Colonic mucosa (tissue), 4 donors: Measurements from ENCODE around the gene TERB1. TPM values are rescaled to one million over a fixed set of nuclear protein-coding genes. Genes with fewer than 3 reads are reported as not detected.

Experiments
- DNase-seq: peaks from one replicate; pipeline ENCODE4 v3.0.0-alpha.2; 2020
- H3K27ac ChIP-seq: fragments of 200-600 bp; one replicate; pipeline ENCODE4 v1.8.0; 2021
- H3K27me3 ChIP-seq: fragments of 200-600 bp; one replicate; pipeline ENCODE4 v1.8.0; 2021
- H3K36me3 ChIP-seq: fragments of 200-600 bp; one replicate; pipeline ENCODE4 v1.8.0; 2021
- H3K4me1 ChIP-seq: fragments of 200-600 bp; one replicate; pipeline ENCODE4 v1.8.0; 2021; ENCODE audit warnings: mild to moderate bottlenecking
- H3K4me3 ChIP-seq: fragments of 200-600 bp; one replicate; pipeline ENCODE4 v1.8.0; 2021
- H3K9ac ChIP-seq, 2 donors: one replicate each; pipeline ENCODE4 v1.7.0; 2013; ENCODE audit warnings: control low read depth in 2 of 2, low read depth in 2 of 2, low read length in 2 of 2
- H3K9me3 ChIP-seq: fragments of 200-600 bp; one replicate; pipeline ENCODE4 v1.8.0; 2021
- intact Hi-C: fragments of 100-400 bp; cut with DNase I; formaldehyde crosslinking; loops from one replicate; pipeline ENCODE4 v1.14.1; 2022
- total RNA-seq, 2 donors: library from RNA; stranded (reverse); fragmentation: NEBNext Ultra II Directional in 1 of 2; extraction: Animal tissue kit (Norgen Biotek cat#: 25700) in 1 of 2; gene quantifications; one replicate each; pipeline ENCODE4 v1.2.1, GENCODE V29; 2021
- TF ChIP-seq, protein P1 (sequence below): fragments of 200-600 bp; IDR thresholded peaks from one replicate; pipeline ENCODE4 v1.8.0; 2022; ENCODE audit warnings: antibody characterized with exemption, mild to moderate bottlenecking
- donor health status: healthy.
- donor health status: DM: no; HTN: no; CAD: no.
- donor health status: DM: no; HTN: no; CAD: no.

The TERB1 gene
- total RNA-seq, 2 donors from 2014 or later, result 0.22 TPM; not detected in 1

DNA sequence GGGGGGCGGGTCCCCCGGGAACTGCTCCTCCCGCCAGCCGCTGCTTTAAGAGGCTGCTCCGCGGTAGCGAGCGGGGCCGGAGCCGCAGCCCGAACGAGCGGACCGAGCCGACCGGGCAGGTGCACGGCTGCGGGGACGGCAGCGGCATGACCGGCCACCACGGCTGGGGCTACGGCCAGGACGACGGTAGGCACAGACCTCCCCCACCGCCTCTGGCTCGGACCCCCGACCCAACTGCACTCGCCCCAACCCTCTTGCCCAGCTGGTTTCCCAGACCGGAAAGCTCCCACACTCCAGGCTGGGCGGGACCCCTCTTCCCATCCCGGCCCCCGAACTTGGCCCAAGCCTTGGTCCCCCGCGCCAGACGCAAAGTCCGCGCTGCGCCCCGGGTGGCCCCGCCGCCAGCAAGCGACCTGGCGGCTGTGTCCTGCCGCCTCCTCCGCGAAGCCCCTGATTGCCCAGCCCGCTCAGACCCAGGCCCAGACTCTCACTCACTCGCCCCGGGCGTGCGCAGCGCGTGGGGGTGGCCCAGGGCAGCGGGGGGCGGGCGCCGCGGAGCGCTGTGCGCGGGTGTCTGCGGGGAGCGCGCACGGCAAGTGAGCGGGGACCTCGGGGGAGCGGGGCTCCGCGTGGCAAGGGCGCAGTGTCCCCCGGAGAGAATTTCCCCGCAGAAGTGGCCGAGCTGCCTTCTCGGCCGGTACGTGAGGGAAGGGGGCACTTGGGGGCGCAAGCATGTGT is 43.1 kb upstream of the TERB1 start, which contains the start of gene CA7:
Gene CA7 (plus strand): TSS at position 73 of the 738 bp plus-strand sequence. CDS start 74 bp downstream, at position 147.
- DNase-seq, result no peak
- Histone ChIP-seq H3K27me3 (peaks cover 20% of the 10 kb centered on the region), H3K36me3 (no peaks in the 10 kb centered on the region), H3K9ac (peak within 1 kb of the TSS in 1 of 2 donors; percentile 19), H3K9me3 (no peaks in the 10 kb centered on the region), H3K4me1 (no peaks in the 10 kb centered on the region), H3K4me3 (peak within 1 kb of the TSS; percentile 34), H3K27ac (no peak within 1 kb of the TSS)
- TF ChIP-seq, protein P1, sequence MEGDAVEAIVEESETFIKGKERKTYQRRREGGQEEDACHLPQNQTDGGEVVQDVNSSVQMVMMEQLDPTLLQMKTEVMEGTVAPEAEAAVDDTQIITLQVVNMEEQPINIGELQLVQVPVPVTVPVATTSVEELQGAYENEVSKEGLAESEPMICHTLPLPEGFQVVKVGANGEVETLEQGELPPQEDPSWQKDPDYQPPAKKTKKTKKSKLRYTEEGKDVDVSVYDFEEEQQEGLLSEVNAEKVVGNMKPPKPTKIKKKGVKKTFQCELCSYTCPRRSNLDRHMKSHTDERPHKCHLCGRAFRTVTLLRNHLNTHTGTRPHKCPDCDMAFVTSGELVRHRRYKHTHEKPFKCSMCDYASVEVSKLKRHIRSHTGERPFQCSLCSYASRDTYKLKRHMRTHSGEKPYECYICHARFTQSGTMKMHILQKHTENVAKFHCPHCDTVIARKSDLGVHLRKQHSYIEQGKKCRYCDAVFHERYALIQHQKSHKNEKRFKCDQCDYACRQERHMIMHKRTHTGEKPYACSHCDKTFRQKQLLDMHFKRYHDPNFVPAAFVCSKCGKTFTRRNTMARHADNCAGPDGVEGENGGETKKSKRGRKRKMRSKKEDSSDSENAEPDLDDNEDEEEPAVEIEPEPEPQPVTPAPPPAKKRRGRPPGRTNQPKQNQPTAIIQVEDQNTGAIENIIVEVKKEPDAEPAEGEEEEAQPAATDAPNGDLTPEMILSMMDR, result no peak
- intact Hi-C loops, result loop anchor here (10.0 kb wide), 1 partner anchor 60 kb away; no protein-coding TSS in a partner anchor

- Histone ChIP-seq H3K4me1 (no peaks in the 10 kb centered on the region), H3K36me3 (no peaks in the 10 kb centered on the region), H3K4me3 (peak overlapping the region; percentile 34), H3K9ac (no peak overlapping the region), H3K27ac (no peak overlapping the region), H3K9me3 (no peaks in the 10 kb centered on the region), H3K27me3 (peaks cover 20% of the 10 kb centered on the region)
- intact Hi-C loops, result loop anchor here (10.0 kb wide), 1 partner anchor 59 kb away; no protein-coding TSS in a partner anchor
- DNase-seq, result no peak
- TF ChIP-seq, protein P1, result no peak
Measured at GRCh38 chr16:66844009-66844341, 42.6 kb upstream of the TERB1 start.

GRCh38 chr16:66843191-66843590 is 41.8 kb upstream of the TERB1 start:
- Histone ChIP-seq H3K36me3 (no peaks in the 10 kb centered on the region), H3K27ac (no peak overlapping the region), H3K4me1 (no peaks in the 10 kb centered on the region), H3K9ac (no peak overlapping the region), H3K4me3 (no peak overlapping the region), H3K9me3 (no peaks in the 10 kb centered on the region), H3K27me3 (peaks cover 20% of the 10 kb centered on the region)
- no peak for DNase-seq
- TF ChIP-seq, protein P1, result no peak
- intact Hi-C loops, result loop anchor here (10.0 kb wide), 1 partner anchor 58 kb away; no protein-coding TSS in a partner anchor

DNA sequence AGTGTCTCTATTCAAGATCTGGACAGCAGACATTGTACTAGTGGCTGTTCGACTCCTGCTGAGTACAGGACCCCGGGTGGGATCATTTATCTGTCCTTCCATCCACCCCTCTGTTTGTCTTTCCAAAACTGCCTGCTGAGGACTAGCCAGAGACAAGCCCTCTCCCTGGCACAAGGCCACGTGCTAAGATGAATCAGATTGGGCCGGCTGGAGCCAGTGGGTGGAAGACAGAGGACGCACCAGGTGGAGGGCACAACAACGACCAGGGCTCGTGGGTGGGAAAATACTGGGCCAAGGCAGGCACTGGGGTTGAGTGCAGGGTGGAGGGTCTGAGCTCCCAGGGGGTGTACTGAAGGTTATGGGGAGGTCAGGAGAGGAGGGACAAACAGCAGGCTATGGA is 41.4 kb upstream of the TERB1 start:
- Histone ChIP-seq H3K27ac (no peak overlapping the region), H3K9me3 (no peaks in the 10 kb centered on the region), H3K9ac (no peak overlapping the region), H3K4me1 (no peaks in the 10 kb centered on the region), H3K36me3 (no peaks in the 10 kb centered on the region), H3K27me3 (peaks cover 20% of the 10 kb centered on the region), H3K4me3 (no peak overlapping the region)
- intact Hi-C loops, result loop anchor here (10.0 kb wide), 1 partner anchor 58 kb away; no protein-coding TSS in a partner anchor
- TF ChIP-seq, protein P1, result no peak
- DNase-seq, result no peak

DNA sequence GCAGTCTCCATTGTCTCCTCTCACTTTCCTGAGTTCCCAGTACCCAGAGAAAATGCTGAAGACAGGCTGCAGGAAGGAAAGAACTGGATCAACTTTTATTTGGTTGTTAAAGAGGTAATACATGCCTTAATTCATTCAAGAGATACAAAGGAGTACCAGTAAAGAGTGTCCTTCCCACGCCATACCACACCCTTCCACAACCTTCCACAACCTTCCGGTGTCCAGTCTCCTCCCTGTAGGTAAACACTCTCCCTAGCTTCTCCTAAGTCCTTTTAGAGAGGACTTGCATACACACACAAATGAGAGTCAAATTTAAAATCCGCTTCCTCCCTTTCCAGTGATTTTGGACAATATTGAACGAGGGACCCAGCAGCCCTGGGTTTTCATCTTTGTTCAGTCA is 40.0 kb upstream of the TERB1 start:
- H3K27ac ChIP-seq, result no peak overlapping the region
- TF ChIP-seq, protein P1, result no peak
- H3K27me3 ChIP-seq, result peaks cover 20% of the 10 kb centered on the region
- no peaks in the 10 kb centered on the region for H3K4me1 ChIP-seq
- no peaks in the 10 kb centered on the region for H3K9me3 ChIP-seq
- H3K4me3 ChIP-seq, result no peak overlapping the region
- intact Hi-C loops, result loop anchor here (10.0 kb wide), 1 partner anchor 57 kb away; no protein-coding TSS in a partner anchor
- peak; percentile 67 for DNase-seq
- H3K36me3 ChIP-seq, result no peaks in the 10 kb centered on the region
- no peak overlapping the region for H3K9ac ChIP-seq
